ENCODE results near the gene FREM2. TPM values are rescaled to one million over a fixed set of nuclear protein-coding genes. Genes with fewer than 3 reads are reported as not detected.

FREM2 gene
- total RNA-seq, 3 donors from 2014 or later: 0.33 to 0.96 (median 0.59) TPM

- no peaks in the 10 kb centered on the region for H3K27me3 ChIP-seq
- no peaks in the 10 kb centered on the region for H3K4me1 ChIP-seq
- no peak for DNase-seq (ENCODE audit: low spot score in 2 of 2)
- no peaks in the 10 kb centered on the region for H3K36me3 ChIP-seq
- no peak overlapping the region for H3K27ac ChIP-seq
- intact Hi-C loops (cut with DNase I; ENCODE audit: low total_unique reads): no loop called here
- no peaks in the 10 kb centered on the region for H3K9me3 ChIP-seq
- TF ChIP-seq CTCF (IDR thresholded peaks at IDR 0.05) (no peak), POLR2A (IDR thresholded peaks at IDR 0.05) (no peak), POLR2AphosphoS5 (IDR thresholded peaks at IDR 0.05) (no peak)
- no peak overlapping the region for H3K4me3 ChIP-seq
Observed at GRCh38 chr13:38674208-38674607, 12.7 kb upstream of the FREM2 start.

- intact Hi-C loops (cut with DNase I; ENCODE audit: low total_unique reads): no loop called here
- no peak overlapping the region for H3K27ac ChIP-seq
Observed at GRCh38 chr13:38680912-38681311, 6.0 kb upstream of the FREM2 start.

GRCh38 chr13:38684714-38685113 lies 2.2 kb upstream of the FREM2 start:
- TF ChIP-seq POLR2A (IDR thresholded peaks at IDR 0.05) (no peak), CTCF (IDR thresholded peaks at IDR 0.05) (no peak), POLR2AphosphoS5 (IDR thresholded peaks at IDR 0.05) (no peak)
- intact Hi-C loops (cut with DNase I; ENCODE audit: low total_unique reads): no loop called here
- no peak for DNase-seq (ENCODE audit: low spot score in 2 of 2)
- H3K4me3 ChIP-seq: no peak overlapping the region
- H3K27me3 ChIP-seq: peaks cover 0 to 15% of the 10 kb centered on the region in 2 donors
- H3K27ac ChIP-seq: no peak overlapping the region
- no peaks in the 10 kb centered on the region for H3K9me3 ChIP-seq
- peaks cover 0 to 7% of the 10 kb centered on the region in 2 donors for H3K4me1 ChIP-seq
- H3K36me3 ChIP-seq: no peaks in the 10 kb centered on the region

More at GRCh38 chr13:38680912-38681311, 6.0 kb upstream of the FREM2 start:
- TF ChIP-seq POLR2A (IDR thresholded peaks at IDR 0.05) (no peak), POLR2AphosphoS5 (IDR thresholded peaks at IDR 0.05) (no peak), CTCF (IDR thresholded peaks at IDR 0.05) (no peak)
- Histone ChIP-seq H3K36me3 (no peaks in the 10 kb centered on the region), H3K27me3 (no peaks in the 10 kb centered on the region), H3K4me3 (no peak overlapping the region), H3K4me1 (no peaks in the 10 kb centered on the region), H3K9me3 (no peaks in the 10 kb centered on the region)
- DNase-seq (ENCODE audit: low spot score in 2 of 2): no peak

- no peaks in the 10 kb centered on the region for H3K9me3 ChIP-seq
- peaks cover 0 to 15% of the 10 kb centered on the region in 2 donors for H3K27me3 ChIP-seq
- DNase-seq (ENCODE audit: low spot score in 2 of 2): no peak
- no peak overlapping the region for H3K4me3 ChIP-seq
- TF ChIP-seq POLR2A (IDR thresholded peaks at IDR 0.05) (no peak), CTCF (IDR thresholded peaks at IDR 0.05) (no peak), POLR2AphosphoS5 (IDR thresholded peaks at IDR 0.05) (no peak)
- no peak overlapping the region for H3K27ac ChIP-seq
- no peaks in the 10 kb centered on the region for H3K36me3 ChIP-seq
- peaks cover 0 to 7% of the 10 kb centered on the region in 2 donors for H3K4me1 ChIP-seq
- intact Hi-C loops (cut with DNase I; ENCODE audit: low total_unique reads): no loop called here
Observed at GRCh38 chr13:38685431-38685830, 1.4 kb upstream of the FREM2 start.

- H3K4me1 ChIP-seq: peaks cover 0 to 7% of the 10 kb centered on the region in 2 donors
- H3K27ac ChIP-seq: no peak overlapping the region
- H3K4me3 ChIP-seq: peak overlapping the region in 2 of 3 donors; percentile 51 to 69
- no peak for DNase-seq (ENCODE audit: low spot score in 2 of 2)
- peak in 2 of 3 donors; percentile 23 to 43 for TF ChIP-seq CTCF (IDR thresholded peaks at IDR 0.05)
- TF ChIP-seq POLR2AphosphoS5 (IDR thresholded peaks at IDR 0.05): no peak
- no peaks in the 10 kb centered on the region for H3K9me3 ChIP-seq
- no peaks in the 10 kb centered on the region for H3K36me3 ChIP-seq
- peaks cover 0 to 15% of the 10 kb centered on the region in 2 donors for H3K27me3 ChIP-seq
- intact Hi-C loops (cut with DNase I; ENCODE audit: low total_unique reads): no loop called here
Observed at GRCh38 chr13:38685974-38686576, 802 bp upstream of the FREM2 start.

All from breast epithelium (tissue), 4 donors.